ENCODE data around the gene TRIM24.
"Not testable (repeated sequence)": the region's sequence is repeated elsewhere in the genome, so short reads cannot be mapped to it uniquely, and the experiment has no call there.

Gene TRIM24

GRCh38 chr7:138512092-138512858 is 52.2 kb downstream of the TRIM24 start:
- no peak overlapping the region for H3K27ac Mint-ChIP-seq (ENCODE audit: low read depth)
- H3K4me3 Mint-ChIP-seq, result no peak overlapping the region
- H3K36me3 Mint-ChIP-seq (ENCODE audit: insufficient read depth), result peaks cover 12% of the 10 kb centered on the region

GRCh38 chr7:138512885-138513284 is 52.8 kb downstream of the TRIM24 start:
- DNase-seq (ENCODE audit: low spot score in 2 of 2) (no peak), ATAC-seq (replicated peaks; ENCODE audit: extremely low read depth, poor library complexity, severe bottlenecking) (no peak)
- no peak overlapping the region for H3K4me3 Mint-ChIP-seq
- H3K36me3 Mint-ChIP-seq (ENCODE audit: insufficient read depth), result peaks cover 12% of the 10 kb centered on the region
- H3K27me3 Mint-ChIP-seq, result no peaks in the 10 kb centered on the region
- no peak overlapping the region for H3K27ac Mint-ChIP-seq (ENCODE audit: low read depth)
- peaks cover 6% of the 10 kb centered on the region for H3K4me1 Mint-ChIP-seq
- H3K9me3 Mint-ChIP-seq, result no peaks in the 10 kb centered on the region

More at GRCh38 chr7:138512092-138512858, 52.2 kb downstream of the TRIM24 start:
- ATAC-seq (replicated peaks; ENCODE audit: extremely low read depth, poor library complexity, severe bottlenecking) (no peak), DNase-seq (ENCODE audit: low spot score in 2 of 2) (no peak)
- H3K27me3 Mint-ChIP-seq, result no peaks in the 10 kb centered on the region
- no peaks in the 10 kb centered on the region for H3K9me3 Mint-ChIP-seq
- peaks cover 6% of the 10 kb centered on the region for H3K4me1 Mint-ChIP-seq

GRCh38 chr7:138513344-138513871 is 53.3 kb downstream of the TRIM24 start:
- no peaks in the 10 kb centered on the region for H3K9me3 Mint-ChIP-seq
- H3K27me3 Mint-ChIP-seq, result no peaks in the 10 kb centered on the region
- H3K36me3 Mint-ChIP-seq (ENCODE audit: insufficient read depth), result peaks cover 12% of the 10 kb centered on the region
- ATAC-seq (replicated peaks; ENCODE audit: extremely low read depth, poor library complexity, severe bottlenecking) (no peak), DNase-seq (ENCODE audit: low spot score in 2 of 2) (no peak)
- peak overlapping the region; percentile 2 for H3K27ac Mint-ChIP-seq (ENCODE audit: low read depth)
- no peak overlapping the region for H3K4me3 Mint-ChIP-seq
- peaks cover 3% of the 10 kb centered on the region for H3K4me1 Mint-ChIP-seq

GRCh38 chr7:138514044-138514443 is 54.0 kb downstream of the TRIM24 start:
- ATAC-seq (replicated peaks; ENCODE audit: extremely low read depth, poor library complexity, severe bottlenecking), result no peak
- Mint-ChIP-seq H3K4me3 (no peak overlapping the region), H3K36me3 (ENCODE audit: insufficient read depth) (peaks cover 11% of the 10 kb centered on the region), H3K9me3 (no peaks in the 10 kb centered on the region), H3K4me1 (no peaks in the 10 kb centered on the region), H3K27ac (ENCODE audit: low read depth) (peak overlapping the region; percentile 36), H3K27me3 (no peaks in the 10 kb centered on the region)
- no peak for DNase-seq (ENCODE audit: low spot score in 2 of 2)

- H3K27me3 Mint-ChIP-seq, result no peaks in the 10 kb centered on the region
- no peak overlapping the region for H3K27ac Mint-ChIP-seq (ENCODE audit: low read depth)
- H3K9me3 Mint-ChIP-seq, result no peaks in the 10 kb centered on the region
- peaks cover 14% of the 10 kb centered on the region for H3K36me3 Mint-ChIP-seq (ENCODE audit: insufficient read depth)
- H3K4me1 Mint-ChIP-seq, result no peaks in the 10 kb centered on the region
- ATAC-seq (replicated peaks; ENCODE audit: extremely low read depth, poor library complexity, severe bottlenecking), result no peak
- DNase-seq (ENCODE audit: low spot score in 2 of 2), result no peak
- no peak overlapping the region for H3K4me3 Mint-ChIP-seq
Measured at GRCh38 chr7:138515001-138515528, 55.0 kb downstream of the TRIM24 start.

- Mint-ChIP-seq H3K27ac (ENCODE audit: low read depth) (no peak overlapping the region), H3K4me1 (no peaks in the 10 kb centered on the region), H3K27me3 (no peaks in the 10 kb centered on the region), H3K36me3 (ENCODE audit: insufficient read depth) (peaks cover 15% of the 10 kb centered on the region), H3K9me3 (no peaks in the 10 kb centered on the region), H3K4me3 (no peak overlapping the region)
- ATAC-seq (replicated peaks; ENCODE audit: extremely low read depth, poor library complexity, severe bottlenecking) (no peak), DNase-seq (ENCODE audit: low spot score in 2 of 2) (no peak)
Measured at GRCh38 chr7:138519061-138519798, 59.2 kb downstream of the TRIM24 start.

- Mint-ChIP-seq H3K36me3 (ENCODE audit: insufficient read depth) (peaks cover 13% of the 10 kb centered on the region), H3K9me3 (no peaks in the 10 kb centered on the region), H3K27me3 (no peaks in the 10 kb centered on the region), H3K27ac (ENCODE audit: low read depth) (no peak overlapping the region), H3K4me3 (no peak overlapping the region), H3K4me1 (no peaks in the 10 kb centered on the region)
- no peak for ATAC-seq (replicated peaks; ENCODE audit: extremely low read depth, poor library complexity, severe bottlenecking)
- DNase-seq (ENCODE audit: low spot score in 2 of 2), result no peak
Measured at GRCh38 chr7:138520742-138521141, 60.7 kb downstream of the TRIM24 start.

GRCh38 chr7:138521837-138522461 is 61.9 kb downstream of the TRIM24 start:
- no peak for ATAC-seq (replicated peaks; ENCODE audit: extremely low read depth, poor library complexity, severe bottlenecking)
- H3K27me3 Mint-ChIP-seq, result no peaks in the 10 kb centered on the region
- H3K9me3 Mint-ChIP-seq, result no peaks in the 10 kb centered on the region
- H3K27ac Mint-ChIP-seq (ENCODE audit: low read depth), result no peak overlapping the region
- H3K4me3 Mint-ChIP-seq, result no peak overlapping the region
- H3K36me3 Mint-ChIP-seq (ENCODE audit: insufficient read depth), result peaks cover 15% of the 10 kb centered on the region
- no peaks in the 10 kb centered on the region for H3K4me1 Mint-ChIP-seq
- no peak for DNase-seq (ENCODE audit: low spot score in 2 of 2)

- no peak overlapping the region for H3K27ac Mint-ChIP-seq (ENCODE audit: low read depth)
- no peak overlapping the region for H3K4me3 Mint-ChIP-seq
- ATAC-seq (replicated peaks; ENCODE audit: extremely low read depth, poor library complexity, severe bottlenecking) (no peak), DNase-seq (ENCODE audit: low spot score in 2 of 2) (no peak)
- H3K36me3 Mint-ChIP-seq (ENCODE audit: insufficient read depth), result peaks cover 15% of the 10 kb centered on the region
- H3K27me3 Mint-ChIP-seq, result no peaks in the 10 kb centered on the region
- H3K9me3 Mint-ChIP-seq, result peaks cover 4% of the 10 kb centered on the region
- H3K4me1 Mint-ChIP-seq, result no peaks in the 10 kb centered on the region
Measured at GRCh38 chr7:138524259-138524658, 64.2 kb downstream of the TRIM24 start.

GRCh38 chr7:138525757-138526156 is 65.7 kb downstream of the TRIM24 start:
- Mint-ChIP-seq H3K4me1 (no peaks in the 10 kb centered on the region), H3K4me3 (no peak overlapping the region), H3K9me3 (peaks cover 4% of the 10 kb centered on the region), H3K27me3 (no peaks in the 10 kb centered on the region), H3K36me3 (ENCODE audit: insufficient read depth) (peaks cover 11% of the 10 kb centered on the region), H3K27ac (ENCODE audit: low read depth) (no peak overlapping the region)
- ATAC-seq (replicated peaks; ENCODE audit: extremely low read depth, poor library complexity, severe bottlenecking) (no peak), DNase-seq (ENCODE audit: low spot score in 2 of 2) (no peak)

- ATAC-seq (replicated peaks; ENCODE audit: extremely low read depth, poor library complexity, severe bottlenecking) (no peak), DNase-seq (ENCODE audit: low spot score in 2 of 2) (no peak)
- H3K4me3 Mint-ChIP-seq, result no peak overlapping the region
- no peak overlapping the region for H3K27ac Mint-ChIP-seq (ENCODE audit: low read depth)
- no peaks in the 10 kb centered on the region for H3K4me1 Mint-ChIP-seq
- H3K9me3 Mint-ChIP-seq, result peaks cover 4% of the 10 kb centered on the region
- no peaks in the 10 kb centered on the region for H3K27me3 Mint-ChIP-seq
- H3K36me3 Mint-ChIP-seq (ENCODE audit: insufficient read depth), result peaks cover 12% of the 10 kb centered on the region
Measured at GRCh38 chr7:138527746-138528223, 67.7 kb downstream of the TRIM24 start.

GRCh38 chr7:138536833-138537232 is 76.8 kb downstream of the TRIM24 start:
- not testable (repeated sequence) for H3K4me3 Mint-ChIP-seq; ATAC-seq (replicated peaks; ENCODE audit: extremely low read depth, poor library complexity, severe bottlenecking); H3K27me3 Mint-ChIP-seq; H3K27ac Mint-ChIP-seq (ENCODE audit: low read depth); H3K9me3 Mint-ChIP-seq; DNase-seq (ENCODE audit: low spot score in 2 of 2)
- Mint-ChIP-seq H3K4me1 (peaks cover 26% of the 10 kb centered on the region), H3K36me3 (ENCODE audit: insufficient read depth) (peaks cover 19% of the 10 kb centered on the region)
